Sigmoid colon (tissue), 7 donors: ENCODE measurements around the gene CFD. TPM values are rescaled to one million over a fixed set of nuclear protein-coding genes. Genes with fewer than 3 reads are reported as not detected.

Source experiments
- DNase-seq: peaks from one replicate; pipeline ENCODE4 v3.0.0-alpha.2; 2019
- H3K27ac ChIP-seq, 4 donors: fragments of 200-600 bp; sonication (generic); one replicate each; pipeline ENCODE4 v1.5.1; 2016 to 2019; ENCODE audit warnings: mild to moderate bottlenecking in 1 of 4
- H3K27me3 ChIP-seq, 3 donors: fragments of 200-600 bp; sonication (generic); one replicate each; pipeline ENCODE4 v1.5.1; 2019; ENCODE audit warnings: mild to moderate bottlenecking in 1 of 3
- H3K36me3 ChIP-seq, 4 donors: fragments of 200-600 bp; sonication (generic); one replicate each; pipeline ENCODE4 v1.5.1; 2016 to 2019
- H3K4me1 ChIP-seq, 4 donors: fragments of 200-600 bp; sonication (generic); one replicate each; pipeline ENCODE4 v1.5.1; 2017 to 2019
- H3K4me3 ChIP-seq, 4 donors: fragments of 200-600 bp; sonication (generic); one replicate each; pipeline ENCODE4 v1.5.1; 2017 to 2019; ENCODE audit warnings: mild to moderate bottlenecking in 2 of 4, moderate library complexity in 1 of 4
- H3K9me3 ChIP-seq, 4 donors: fragments of 200-600 bp in 3 of 4; sonication (generic) in 3 of 4; one replicate each; pipeline versions ENCODE4 v1.5.1 to v1.6.1; 2013 to 2019
- EP300 ChIP-seq, 4 donors: sonication (generic); formaldehyde crosslinking; IDR thresholded peaks; one replicate each; pipeline ENCODE4 v1.6.1; 2017; ENCODE audit warnings: antibody characterized with exemption in 4 of 4
- POLR2A ChIP-seq, 2 donors: fragments of 450-650 bp; IDR thresholded peaks; one replicate each; pipeline ENCODE4 v1.6.1; 2016; ENCODE audit warnings: antibody characterized with exemption in 2 of 2, mild to moderate bottlenecking in 2 of 2, moderate library complexity in 2 of 2
- POLR2AphosphoS5 ChIP-seq, 4 donors: sonication (generic); formaldehyde crosslinking; IDR thresholded peaks; one replicate each; pipeline ENCODE4 v1.6.1; 2017; ENCODE audit warnings: antibody characterized with exemption in 4 of 4
- WGBS, 2 donors: extraction: QIAGEN DNeasy Blood & Tissue Kit; methylation state at CpG; one replicate each; pipeline ENCODE4 v1.1.7; 2013; 5-methylcytosine and 5-hydroxymethylcytosine counted together
- intact Hi-C: fragments of 100-400 bp; cut with DNase I; formaldehyde crosslinking; loops from one replicate; pipeline ENCODE4 v1.15.1; 2023
- polyA plus RNA-seq, 3 donors: library from polyadenylated mRNA; stranded (reverse); fragments of 200-250 nt; gene quantifications; one replicate each; pipeline ENCODE4 v1.2.3, GENCODE V29; 2013
- total RNA-seq, 4 donors: library from RNA; depleted of rRNA; stranded (reverse); fragments of >200 nt; gene quantifications; one replicate each; pipeline ENCODE4 v1.1.0, GENCODE V29; 2016
- TF ChIP-seq, protein P1 (sequence below), 4 experiments: fragments of 450-650 bp in 3 of 4; fragments of 200-600 bp in 1 of 4; IDR thresholded peaks; one replicate each; pipeline ENCODE4 v1.5.1; 2016 to 2019; ENCODE audit warnings: antibody characterized with exemption in 4 of 4, mild to moderate bottlenecking in 3 of 4, moderate library complexity in 2 of 4
- donor health status: healthy with polysubstance abuse.
- donor health status: Bipolar disorder and iron deficiency.
- donor health status: healthy.

The CFD gene
- total and polyA plus RNA-seq, 7 donors = 29.1 to 830 (median 329) TPM

GRCh38 chr19:896434-896833 is 37.0 kb downstream of the CFD start:
- H3K9me3 ChIP-seq = no peaks in the 10 kb centered on the region
- WGBS, 2 donors = 96 to 97% methylated on average over 10 of the region's 10 CpGs
- TF ChIP-seq EP300 (IDR thresholded peaks at IDR 0.05) = no peak
- TF ChIP-seq POLR2A (IDR thresholded peaks at IDR 0.05) = no peak
- TF ChIP-seq, protein P1, sequence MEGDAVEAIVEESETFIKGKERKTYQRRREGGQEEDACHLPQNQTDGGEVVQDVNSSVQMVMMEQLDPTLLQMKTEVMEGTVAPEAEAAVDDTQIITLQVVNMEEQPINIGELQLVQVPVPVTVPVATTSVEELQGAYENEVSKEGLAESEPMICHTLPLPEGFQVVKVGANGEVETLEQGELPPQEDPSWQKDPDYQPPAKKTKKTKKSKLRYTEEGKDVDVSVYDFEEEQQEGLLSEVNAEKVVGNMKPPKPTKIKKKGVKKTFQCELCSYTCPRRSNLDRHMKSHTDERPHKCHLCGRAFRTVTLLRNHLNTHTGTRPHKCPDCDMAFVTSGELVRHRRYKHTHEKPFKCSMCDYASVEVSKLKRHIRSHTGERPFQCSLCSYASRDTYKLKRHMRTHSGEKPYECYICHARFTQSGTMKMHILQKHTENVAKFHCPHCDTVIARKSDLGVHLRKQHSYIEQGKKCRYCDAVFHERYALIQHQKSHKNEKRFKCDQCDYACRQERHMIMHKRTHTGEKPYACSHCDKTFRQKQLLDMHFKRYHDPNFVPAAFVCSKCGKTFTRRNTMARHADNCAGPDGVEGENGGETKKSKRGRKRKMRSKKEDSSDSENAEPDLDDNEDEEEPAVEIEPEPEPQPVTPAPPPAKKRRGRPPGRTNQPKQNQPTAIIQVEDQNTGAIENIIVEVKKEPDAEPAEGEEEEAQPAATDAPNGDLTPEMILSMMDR (IDR thresholded peaks at IDR 0.05) = no peak
- no peak for TF ChIP-seq POLR2AphosphoS5 (IDR thresholded peaks at IDR 0.05)

DNA sequence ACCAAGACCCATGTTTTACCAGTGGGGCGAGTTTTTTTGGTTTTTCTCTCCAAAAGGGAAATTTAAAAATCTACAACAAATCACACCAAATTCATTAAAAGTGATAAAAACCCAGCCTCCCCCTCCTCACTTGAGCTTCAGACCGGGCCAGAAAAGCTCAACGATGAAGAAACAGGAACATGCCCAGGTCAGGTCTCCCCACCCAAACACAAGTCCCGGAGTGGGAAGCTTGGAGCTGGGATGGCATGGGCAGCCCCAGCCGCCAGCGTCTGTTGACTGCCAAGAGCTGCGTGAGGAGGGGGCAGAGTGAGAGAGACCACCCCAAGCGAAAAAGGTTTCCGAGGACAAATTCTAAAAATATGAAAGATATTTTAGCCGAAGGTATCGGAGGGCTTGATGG is 37.5 kb downstream of the CFD start:
- no peaks in the 10 kb centered on the region for H3K9me3 ChIP-seq
- H3K27ac ChIP-seq = no peak overlapping the region
- DNase-seq = no peak
- peaks cover 0 to 30% (median 13%) of the 10 kb centered on the region in 4 donors for H3K36me3 ChIP-seq
- TF ChIP-seq POLR2AphosphoS5 (IDR thresholded peaks at IDR 0.05) (no peak), EP300 (IDR thresholded peaks at IDR 0.05) (no peak), POLR2A (IDR thresholded peaks at IDR 0.05) (no peak)
- TF ChIP-seq, protein P1 (IDR thresholded peaks at IDR 0.05) = no peak
- H3K4me1 ChIP-seq = peaks cover 0 to 9% (median 6%) of the 10 kb centered on the region in 4 donors
- WGBS, 2 donors = 93% methylated on average over 11 of the region's 11 CpGs
- H3K27me3 ChIP-seq = no peaks in the 10 kb centered on the region
- no peak overlapping the region for H3K4me3 ChIP-seq
- intact Hi-C loops = no loop called here

More at GRCh38 chr19:896434-896833, 37.0 kb downstream of the CFD start:
- intact Hi-C loops = no loop called here
- no peak for DNase-seq
- Histone ChIP-seq H3K27ac (no peak overlapping the region), H3K36me3 (peaks cover 0 to 24% (median 10%) of the 10 kb centered on the region in 4 donors), H3K27me3 (no peaks in the 10 kb centered on the region), H3K4me1 (peaks cover 0 to 15% (median 11%) of the 10 kb centered on the region in 4 donors), H3K4me3 (no peak overlapping the region)

- H3K36me3 ChIP-seq = peaks cover 0 to 36% (median 13%) of the 10 kb centered on the region in 4 donors
- no peak overlapping the region for H3K27ac ChIP-seq
- 92 to 93% methylated on average over 26 of the region's 26 CpGs for WGBS, 2 donors
- DNase-seq = no peak
- no peak for TF ChIP-seq POLR2A (IDR thresholded peaks at IDR 0.05)
- peaks cover 0 to 6% (median 2%) of the 10 kb centered on the region in 4 donors for H3K4me1 ChIP-seq
- intact Hi-C loops = no loop called here
- H3K4me3 ChIP-seq = no peak overlapping the region
- no peaks in the 10 kb centered on the region for H3K27me3 ChIP-seq
- H3K9me3 ChIP-seq = no peaks in the 10 kb centered on the region
These were observed 38.1 kb downstream of the CFD start for GRCh38 chr19:897442-898039.

- H3K4me3 ChIP-seq = no peak overlapping the region
- WGBS, 2 donors = 74 to 82% methylated on average over 20 of the region's 20 CpGs
- no peaks in the 10 kb centered on the region for H3K27me3 ChIP-seq
- DNase-seq = no peak
- TF ChIP-seq, protein P1 (IDR thresholded peaks at IDR 0.05) = no peak
- TF ChIP-seq POLR2AphosphoS5 (IDR thresholded peaks at IDR 0.05) (no peak), POLR2A (IDR thresholded peaks at IDR 0.05) (no peak), EP300 (IDR thresholded peaks at IDR 0.05) (no peak)
- H3K27ac ChIP-seq = no peak overlapping the region
- H3K36me3 ChIP-seq = peaks cover 0 to 36% (median 13%) of the 10 kb centered on the region in 4 donors
- peaks cover 0 to 4% (median 1%) of the 10 kb centered on the region in 4 donors for H3K4me1 ChIP-seq
- intact Hi-C loops = no loop called here
- H3K9me3 ChIP-seq = no peaks in the 10 kb centered on the region
These were observed 39.2 kb downstream of the CFD start for GRCh38 chr19:898663-899062.

DNA sequence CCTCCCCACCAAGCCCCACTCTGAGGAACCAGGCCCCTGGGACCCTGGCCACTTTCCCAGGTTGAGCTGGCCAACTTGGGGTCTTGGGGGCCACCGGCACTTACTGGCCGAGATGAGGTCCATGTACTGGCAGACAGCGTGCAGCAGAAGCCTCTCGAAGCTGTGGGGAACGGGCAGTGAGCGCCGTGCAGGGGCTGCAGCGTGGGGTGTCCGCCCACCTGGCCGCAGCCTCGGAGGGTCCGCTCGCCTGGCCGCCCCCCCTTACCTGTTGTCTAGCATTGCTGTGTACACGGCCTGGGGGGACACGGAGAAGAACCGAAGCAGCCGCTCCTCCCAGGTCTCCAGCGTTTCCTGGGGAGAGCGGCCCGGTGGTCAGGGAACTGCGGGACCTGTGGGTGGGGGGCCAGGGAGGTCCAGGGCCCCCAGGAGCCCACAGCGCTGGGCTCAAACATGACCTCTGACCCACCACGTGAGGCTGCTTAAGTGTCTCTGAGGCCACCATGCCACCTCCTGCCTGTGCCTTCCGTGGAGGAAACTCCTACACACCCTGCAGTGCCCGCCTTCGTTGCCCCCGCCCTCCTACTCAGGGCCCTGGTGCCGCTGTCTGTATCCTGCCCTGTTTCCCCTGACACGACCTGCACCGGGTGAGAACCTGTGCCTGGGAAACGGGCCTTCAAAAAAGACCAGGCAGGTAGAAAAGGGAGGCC is 40.0 kb downstream of the CFD start:
- no peaks in the 10 kb centered on the region for H3K27me3 ChIP-seq
- no peak for DNase-seq
- peaks cover 0 to 36% (median 13%) of the 10 kb centered on the region in 4 donors for H3K36me3 ChIP-seq
- intact Hi-C loops = no loop called here
- H3K4me3 ChIP-seq = no peak overlapping the region
- TF ChIP-seq POLR2AphosphoS5 (IDR thresholded peaks at IDR 0.05) (no peak), POLR2A (IDR thresholded peaks at IDR 0.05) (no peak)
- TF ChIP-seq, protein P1 (IDR thresholded peaks at IDR 0.05) = no peak
- WGBS, 2 donors = 92% methylated on average over 32 of the region's 32 CpGs
- H3K9me3 ChIP-seq = no peaks in the 10 kb centered on the region
- H3K27ac ChIP-seq = no peak overlapping the region
- H3K4me1 ChIP-seq = no peaks in the 10 kb centered on the region
